Measurements from ENCODE around the gene SLC20A1.

DNA sequence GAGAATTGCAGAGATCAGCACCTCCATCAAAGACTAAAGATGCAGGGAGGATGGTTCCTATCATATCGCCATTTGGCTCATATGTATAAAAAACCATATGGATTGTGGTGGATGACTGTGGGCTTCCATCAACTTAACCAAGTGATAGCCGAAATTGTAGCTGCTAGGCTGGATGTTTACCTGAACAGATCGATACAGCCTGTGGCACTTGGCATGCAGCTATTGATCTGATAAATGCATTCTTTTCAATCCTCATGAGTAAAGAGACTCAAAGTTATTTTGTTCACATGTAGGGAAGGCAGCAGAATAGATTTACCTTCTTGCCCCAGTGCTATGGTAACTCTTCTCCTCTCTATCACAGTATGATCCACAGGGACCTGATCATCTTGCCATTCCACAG, 42.8 kb upstream of the SLC20A1 start:
- TF ChIP-seq TAF1 (IDR thresholded peaks at IDR 0.05; ENCODE audit: low read depth), result no peak
- no peak for TF ChIP-seq EP300 (IDR thresholded peaks at IDR 0.05; ENCODE audit: borderline replicate concordance)
- TF ChIP-seq FOXM1 (IDR thresholded peaks at IDR 0.05; ENCODE audit: borderline replicate concordance, low read depth), result no peak
- TF ChIP-seq, protein P1, sequence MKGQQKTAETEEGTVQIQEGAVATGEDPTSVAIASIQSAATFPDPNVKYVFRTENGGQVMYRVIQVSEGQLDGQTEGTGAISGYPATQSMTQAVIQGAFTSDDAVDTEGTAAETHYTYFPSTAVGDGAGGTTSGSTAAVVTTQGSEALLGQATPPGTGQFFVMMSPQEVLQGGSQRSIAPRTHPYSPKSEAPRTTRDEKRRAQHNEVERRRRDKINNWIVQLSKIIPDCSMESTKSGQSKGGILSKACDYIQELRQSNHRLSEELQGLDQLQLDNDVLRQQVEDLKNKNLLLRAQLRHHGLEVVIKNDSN (IDR thresholded peaks at IDR 0.05), result no peak
- no peak for TF ChIP-seq YY1 (IDR thresholded peaks at IDR 0.05; ENCODE audit: low read depth)
- no peak for TF ChIP-seq CREB1 (IDR thresholded peaks at IDR 0.05; ENCODE audit: low read depth)
- TF ChIP-seq NFIC (IDR thresholded peaks at IDR 0.05), result no peak
- TF ChIP-seq, protein P2, sequence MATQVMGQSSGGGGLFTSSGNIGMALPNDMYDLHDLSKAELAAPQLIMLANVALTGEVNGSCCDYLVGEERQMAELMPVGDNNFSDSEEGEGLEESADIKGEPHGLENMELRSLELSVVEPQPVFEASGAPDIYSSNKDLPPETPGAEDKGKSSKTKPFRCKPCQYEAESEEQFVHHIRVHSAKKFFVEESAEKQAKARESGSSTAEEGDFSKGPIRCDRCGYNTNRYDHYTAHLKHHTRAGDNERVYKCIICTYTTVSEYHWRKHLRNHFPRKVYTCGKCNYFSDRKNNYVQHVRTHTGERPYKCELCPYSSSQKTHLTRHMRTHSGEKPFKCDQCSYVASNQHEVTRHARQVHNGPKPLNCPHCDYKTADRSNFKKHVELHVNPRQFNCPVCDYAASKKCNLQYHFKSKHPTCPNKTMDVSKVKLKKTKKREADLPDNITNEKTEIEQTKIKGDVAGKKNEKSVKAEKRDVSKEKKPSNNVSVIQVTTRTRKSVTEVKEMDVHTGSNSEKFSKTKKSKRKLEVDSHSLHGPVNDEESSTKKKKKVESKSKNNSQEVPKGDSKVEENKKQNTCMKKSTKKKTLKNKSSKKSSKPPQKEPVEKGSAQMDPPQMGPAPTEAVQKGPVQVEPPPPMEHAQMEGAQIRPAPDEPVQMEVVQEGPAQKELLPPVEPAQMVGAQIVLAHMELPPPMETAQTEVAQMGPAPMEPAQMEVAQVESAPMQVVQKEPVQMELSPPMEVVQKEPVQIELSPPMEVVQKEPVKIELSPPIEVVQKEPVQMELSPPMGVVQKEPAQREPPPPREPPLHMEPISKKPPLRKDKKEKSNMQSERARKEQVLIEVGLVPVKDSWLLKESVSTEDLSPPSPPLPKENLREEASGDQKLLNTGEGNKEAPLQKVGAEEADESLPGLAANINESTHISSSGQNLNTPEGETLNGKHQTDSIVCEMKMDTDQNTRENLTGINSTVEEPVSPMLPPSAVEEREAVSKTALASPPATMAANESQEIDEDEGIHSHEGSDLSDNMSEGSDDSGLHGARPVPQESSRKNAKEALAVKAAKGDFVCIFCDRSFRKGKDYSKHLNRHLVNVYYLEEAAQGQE (IDR thresholded peaks at IDR 0.05; ENCODE audit: low read depth), result no peak

Data from Ishikawa (cell line).